ENCODE data around the gene CNTNAP2. TPM values are rescaled to one million over a fixed set of nuclear protein-coding genes. Genes with fewer than 3 reads are reported as not detected.

CNTNAP2 gene
- total RNA-seq, 1 experiment from 2014 or later = 42.5 TPM

- intact Hi-C loops (cut with micrococcal nuclease; ENCODE audit: unreplicated experiment) = no loop called here
- Mint-ChIP-seq H3K4me3 (ENCODE audit: unreplicated experiment) (no peak overlapping the region), H3K36me3 (ENCODE audit: insufficient read depth, unreplicated experiment) (peaks cover 2% of the 10 kb centered on the region), H3K27ac (ENCODE audit: unreplicated experiment) (no peak overlapping the region), H3K9me3 (ENCODE audit: unreplicated experiment) (peaks cover 22% of the 10 kb centered on the region), H3K4me1 (ENCODE audit: low read depth, unreplicated experiment) (peaks cover 7% of the 10 kb centered on the region), H3K27me3 (ENCODE audit: insufficient read depth, unreplicated experiment) (no peaks in the 10 kb centered on the region)
- H3K4me1 ChIP-seq = no peaks in the 10 kb centered on the region
- TF ChIP-seq, protein P1, sequence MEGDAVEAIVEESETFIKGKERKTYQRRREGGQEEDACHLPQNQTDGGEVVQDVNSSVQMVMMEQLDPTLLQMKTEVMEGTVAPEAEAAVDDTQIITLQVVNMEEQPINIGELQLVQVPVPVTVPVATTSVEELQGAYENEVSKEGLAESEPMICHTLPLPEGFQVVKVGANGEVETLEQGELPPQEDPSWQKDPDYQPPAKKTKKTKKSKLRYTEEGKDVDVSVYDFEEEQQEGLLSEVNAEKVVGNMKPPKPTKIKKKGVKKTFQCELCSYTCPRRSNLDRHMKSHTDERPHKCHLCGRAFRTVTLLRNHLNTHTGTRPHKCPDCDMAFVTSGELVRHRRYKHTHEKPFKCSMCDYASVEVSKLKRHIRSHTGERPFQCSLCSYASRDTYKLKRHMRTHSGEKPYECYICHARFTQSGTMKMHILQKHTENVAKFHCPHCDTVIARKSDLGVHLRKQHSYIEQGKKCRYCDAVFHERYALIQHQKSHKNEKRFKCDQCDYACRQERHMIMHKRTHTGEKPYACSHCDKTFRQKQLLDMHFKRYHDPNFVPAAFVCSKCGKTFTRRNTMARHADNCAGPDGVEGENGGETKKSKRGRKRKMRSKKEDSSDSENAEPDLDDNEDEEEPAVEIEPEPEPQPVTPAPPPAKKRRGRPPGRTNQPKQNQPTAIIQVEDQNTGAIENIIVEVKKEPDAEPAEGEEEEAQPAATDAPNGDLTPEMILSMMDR (IDR thresholded peaks at IDR 0.05; ENCODE audit: insufficient read depth in 1 of 2, low read depth in 1 of 2, low read length in 1 of 2, severe bottlenecking in 1 of 2, unreplicated experiment in 1 of 2) = no peak
- no peak overlapping the region for H3K4me3 ChIP-seq (ENCODE audit: low read depth, low read length)
- CTCF ChIA-PET = no interaction called here
- DNase-seq = no peak
- BruUV-seq (replicated peaks) = no TSS peak
- no peaks in the 10 kb centered on the region for H3K27me3 ChIP-seq (replicated peaks; ENCODE audit: control insufficient read depth, insufficient read depth, low read length)
- H3K9me3 ChIP-seq = no peaks in the 10 kb centered on the region
- H3K36me3 ChIP-seq (ENCODE audit: control insufficient read depth, insufficient read depth, low read length) = no peaks in the 10 kb centered on the region
- POLR2A ChIA-PET = no interaction called here
These were observed 1393.1 kb downstream of the CNTNAP2 start for GRCh38 chr7:147509541-147510200.

GRCh38 chr7:147510201-147510542 lies 1393.6 kb downstream of the CNTNAP2 start:
- CTCF ChIA-PET = no interaction called here
- H3K9me3 Mint-ChIP-seq (ENCODE audit: unreplicated experiment) = peaks cover 22% of the 10 kb centered on the region
- H3K27me3 Mint-ChIP-seq (ENCODE audit: insufficient read depth, unreplicated experiment) = no peaks in the 10 kb centered on the region
- no peak overlapping the region for H3K4me3 ChIP-seq (ENCODE audit: low read depth, low read length)
- H3K4me3 Mint-ChIP-seq (ENCODE audit: unreplicated experiment) = no peak overlapping the region
- H3K36me3 ChIP-seq (ENCODE audit: control insufficient read depth, insufficient read depth, low read length) = no peaks in the 10 kb centered on the region
- DNase-seq = no peak
- intact Hi-C loops (cut with micrococcal nuclease; ENCODE audit: unreplicated experiment) = no loop called here
- H3K9me3 ChIP-seq = no peaks in the 10 kb centered on the region
- H3K4me1 Mint-ChIP-seq (ENCODE audit: low read depth, unreplicated experiment) = peaks cover 7% of the 10 kb centered on the region
- H3K27ac Mint-ChIP-seq (ENCODE audit: unreplicated experiment) = no peak overlapping the region
- POLR2A ChIA-PET = no interaction called here
- no TSS peak for BruUV-seq (replicated peaks)
- no peaks in the 10 kb centered on the region for H3K27me3 ChIP-seq (replicated peaks; ENCODE audit: control insufficient read depth, insufficient read depth, low read length)
- no peaks in the 10 kb centered on the region for H3K4me1 ChIP-seq
- H3K36me3 Mint-ChIP-seq (ENCODE audit: insufficient read depth, unreplicated experiment) = peaks cover 5% of the 10 kb centered on the region
- TF ChIP-seq, protein P1 (IDR thresholded peaks at IDR 0.05; ENCODE audit: insufficient read depth in 1 of 2, low read depth in 1 of 2, low read length in 1 of 2, severe bottlenecking in 1 of 2, unreplicated experiment in 1 of 2) = no peak

- no peaks in the 10 kb centered on the region for H3K27me3 Mint-ChIP-seq (ENCODE audit: insufficient read depth, unreplicated experiment)
- peaks cover 22% of the 10 kb centered on the region for H3K9me3 Mint-ChIP-seq (ENCODE audit: unreplicated experiment)
- Histone ChIP-seq H3K9me3 (no peaks in the 10 kb centered on the region), H3K4me3 (ENCODE audit: low read depth, low read length) (no peak overlapping the region), H3K36me3 (ENCODE audit: control insufficient read depth, insufficient read depth, low read length) (no peaks in the 10 kb centered on the region), H3K27me3 (replicated peaks; ENCODE audit: control insufficient read depth, insufficient read depth, low read length) (no peaks in the 10 kb centered on the region), H3K4me1 (no peaks in the 10 kb centered on the region)
- CTCF ChIA-PET = no interaction called here
- intact Hi-C loops (cut with micrococcal nuclease; ENCODE audit: unreplicated experiment) = no loop called here
- POLR2A ChIA-PET = no interaction called here
- BruUV-seq (replicated peaks) = no TSS peak
- H3K36me3 Mint-ChIP-seq (ENCODE audit: insufficient read depth, unreplicated experiment) = peaks cover 5% of the 10 kb centered on the region
- H3K27ac Mint-ChIP-seq (ENCODE audit: unreplicated experiment) = no peak overlapping the region
- DNase-seq = no peak
- H3K4me3 Mint-ChIP-seq (ENCODE audit: unreplicated experiment) = no peak overlapping the region
- peaks cover 7% of the 10 kb centered on the region for H3K4me1 Mint-ChIP-seq (ENCODE audit: low read depth, unreplicated experiment)
- TF ChIP-seq, protein P1 (IDR thresholded peaks at IDR 0.05; ENCODE audit: insufficient read depth in 1 of 2, low read depth in 1 of 2, low read length in 1 of 2, severe bottlenecking in 1 of 2, unreplicated experiment in 1 of 2) = no peak
These were observed 1394.3 kb downstream of the CNTNAP2 start for GRCh38 chr7:147510923-147511322.

All from Caco-2 (cell line).